HG02610 (cell line): ENCODE results near the gene C17orf75.

ENCODE experiments used
- ATAC-seq: cut with Tn5 transposase; IDR thresholded peaks from one replicate; pipeline ENCODE4 v1.9.1; 2021; ENCODE audit warnings: mild to moderate bottlenecking, moderate library complexity; ENCODE audit not compliant: unreplicated experiment

Gene C17orf75

GRCh38 chr17:32278815-32279214 lies 63.2 kb downstream of the C17orf75 start:
- ATAC-seq, result no peak
